LHCN-M2 (cell line): ENCODE data around the gene THAP7. TPM values are rescaled to one million over a fixed set of nuclear protein-coding genes. Genes with fewer than 3 reads are reported as not detected.
"Not testable (repeated sequence)": the region's sequence is repeated elsewhere in the genome, so short reads cannot be mapped to it uniquely, and the experiment has no call there.

Source experiments
- DNase-seq: peaks from one replicate; pipeline ENCODE4 v3.0.0-alpha.2; 2012; ENCODE audit warnings: low read depth
- total RNA-seq: library from RNA; depleted of rRNA; stranded (reverse); fragments of >200 nt; gene quantifications from 2 replicates; pipeline ENCODE4 v1.2.3, GENCODE V29; 2014

THAP7 gene
- total RNA-seq, 1 experiment from 2014 or later: 73.7 TPM

- no peak for DNase-seq
Observed at GRCh38 chr22:21013657-21014201, 11.8 kb upstream of the THAP7 start.

- no peak for DNase-seq
Observed at GRCh38 chr22:21012446-21013407, 10.8 kb upstream of the THAP7 start.

GRCh38 chr22:21010426-21011113 lies 8.7 kb upstream of the THAP7 start:
- DNase-seq: no peak

- DNase-seq: peak; percentile 37
Observed at GRCh38 chr22:21009638-21010425, 7.9 kb upstream of the THAP7 start.

- not testable (repeated sequence) for DNase-seq
Observed at GRCh38 chr22:21009208-21009607, 7.3 kb upstream of the THAP7 start.

- DNase-seq: no peak
Observed at GRCh38 chr22:21003782-21004181, 1.9 kb upstream of the THAP7 start.

- DNase-seq: no peak
Observed at GRCh38 chr22:21000987-21001600, 824 bp downstream of the THAP7 start.

GRCh38 chr22:21000207-21000986 lies 1.5 kb downstream of the THAP7 start:
- no peak for DNase-seq

- DNase-seq: no peak
Observed at GRCh38 chr22:20999350-21000206, 2.3 kb downstream of the THAP7 start.

GRCh38 chr22:20998411-20999336 lies 3.2 kb downstream of the THAP7 start:
- peak; percentile 52 for DNase-seq

- DNase-seq: no peak
Observed at GRCh38 chr22:20997536-20998257, 4.2 kb downstream of the THAP7 start.

- no peak for DNase-seq
Observed at GRCh38 chr22:20996598-20997535, 5.1 kb downstream of the THAP7 start.

- no peak for DNase-seq
Observed at GRCh38 chr22:20996031-20996410, 5.9 kb downstream of the THAP7 start.

- DNase-seq: no peak
Observed at GRCh38 chr22:20995329-20996030, 6.4 kb downstream of the THAP7 start.

- DNase-seq: no peak
Observed at GRCh38 chr22:20994902-20995241, 7.0 kb downstream of the THAP7 start.
